ENCODE data around the gene SLC35F2. TPM values are rescaled to one million over a fixed set of nuclear protein-coding genes. Genes with fewer than 3 reads are reported as not detected.

Gene SLC35F2
- total RNA-seq, 1 donor from 2014 or later, result 80.1 TPM

Other genes with a start within 250 kb of the SLC35F2 start
- not detected in 2 replicates for gene SLN, start 146.7 kb downstream of the SLC35F2 start, total RNA-seq
- gene RAB39A, start 69.7 kb upstream of the SLC35F2 start, total RNA-seq, result 0.07 TPM in 1 of 2 replicates, not detected in the other
- gene CUL5, start 150.1 kb upstream of the SLC35F2 start, total RNA-seq, result 39.5 and 41.5 TPM in 2 replicates

All from pulmonary artery endothelial cell (primary cell).